Raji (cell line): ENCODE measurements around the gene PNPLA6.

Experiments used
- POLR2A ChIP-seq: IDR thresholded peaks from 2 replicates; pipeline ENCODE4 v1.6.1; 2011; ENCODE audit warnings: low read depth, low read length, control low read depth; ENCODE audit not compliant: insufficient read depth

Gene PNPLA6

GRCh38 chr19:7535047-7535997 lies at the start of gene PNPLA6:
TSS of gene PNPLA6 (plus strand) at chr19:7535717. CDS start at chr19:7535789, 72 bp downstream.
- peak; percentile 73 for TF ChIP-seq POLR2A

GRCh38 chr19:7486923-7487322 lies 48.6 kb upstream of the PNPLA6 start:
- no peak for TF ChIP-seq POLR2A

GRCh38 chr19:7488736-7489353 lies 46.7 kb upstream of the PNPLA6 start, which contains the start of gene PEX11G:
TSS of gene PEX11G (minus strand) at chr19:7489035. CDS start at chr19:7489010, 25 bp downstream.
- no peak for TF ChIP-seq POLR2A

- no peak for TF ChIP-seq POLR2A
Observed at GRCh38 chr19:7489609-7490044, 45.9 kb upstream of the PNPLA6 start.

GRCh38 chr19:7492142-7492541 lies 43.4 kb upstream of the PNPLA6 start:
- TF ChIP-seq POLR2A, result no peak

- TF ChIP-seq POLR2A, result no peak
Observed at GRCh38 chr19:7492558-7492957, 43.0 kb upstream of the PNPLA6 start.

GRCh38 chr19:7494416-7495098 lies 41.0 kb upstream of the PNPLA6 start:
- no peak for TF ChIP-seq POLR2A

GRCh38 chr19:7497292-7497691 lies 38.2 kb upstream of the PNPLA6 start:
- no peak for TF ChIP-seq POLR2A

GRCh38 chr19:7500811-7501450 lies 34.6 kb upstream of the PNPLA6 start:
- no peak for TF ChIP-seq POLR2A

- no peak for TF ChIP-seq POLR2A
Observed at GRCh38 chr19:7502552-7502951, 33.0 kb upstream of the PNPLA6 start.

- TF ChIP-seq POLR2A, result no peak
Observed at GRCh38 chr19:7504684-7505083, 30.8 kb upstream of the PNPLA6 start.

- TF ChIP-seq POLR2A, result no peak
Observed at GRCh38 chr19:7505288-7505681, 30.2 kb upstream of the PNPLA6 start.

- TF ChIP-seq POLR2A, result no peak
Observed at GRCh38 chr19:7505682-7506384, 29.7 kb upstream of the PNPLA6 start.
